GM12864 (cell line): ENCODE data around the gene OPCML.

Experiments used
- DNase-seq: peaks from one replicate; pipeline ENCODE4 v3.0.0-alpha.2; 2011; ENCODE audit warnings: low read depth
- H3K4me3 ChIP-seq: 2 replicates; pipeline ENCODE4 v1.5.1; 2011; ENCODE audit warnings: mild to moderate bottlenecking, low read depth, low read length, control low read depth
- CTCF ChIP-seq: IDR thresholded peaks from 2 replicates; pipeline ENCODE4 v1.5.1; 2011; ENCODE audit warnings: low read depth, mild to moderate bottlenecking, moderate library complexity, low read length, control low read depth, inconsistent platforms; ENCODE audit errors: missing control alignments

OPCML gene

GRCh38 chr11:132544007-132544406, 988.3 kb downstream of the OPCML start:
- DNase-seq = no peak
- H3K4me3 ChIP-seq = no peak overlapping the region
- no peak for TF ChIP-seq CTCF

GRCh38 chr11:132541794-132542193, 990.5 kb downstream of the OPCML start:
- H3K4me3 ChIP-seq = no peak overlapping the region
- no peak for TF ChIP-seq CTCF
- no peak for DNase-seq

- no peak for DNase-seq
- no peak for TF ChIP-seq CTCF
These were observed 991.7 kb downstream of the OPCML start for GRCh38 chr11:132540581-132540980.

GRCh38 chr11:132539590-132540368, 992.5 kb downstream of the OPCML start:
- no peak overlapping the region for H3K4me3 ChIP-seq
- TF ChIP-seq CTCF = no peak
- no peak for DNase-seq

More at GRCh38 chr11:132540581-132540980, 991.7 kb downstream of the OPCML start:
- H3K4me3 ChIP-seq = no peak overlapping the region

GRCh38 chr11:132538642-132539041, 993.7 kb downstream of the OPCML start:
- no peak for TF ChIP-seq CTCF
- DNase-seq = no peak
- H3K4me3 ChIP-seq = no peak overlapping the region

- no peak for DNase-seq
- H3K4me3 ChIP-seq = no peak overlapping the region
- no peak for TF ChIP-seq CTCF
These were observed 996.5 kb downstream of the OPCML start for GRCh38 chr11:132535830-132536229.

GRCh38 chr11:132531921-132532320, 1000.4 kb downstream of the OPCML start:
- no peak for DNase-seq
- H3K4me3 ChIP-seq = no peak overlapping the region
- TF ChIP-seq CTCF = no peak
